Neural progenitor cell (in vitro differentiated cells): ENCODE data around the gene CHKB.

Source experiments
- EZH2 ChIP-seq: fragments of 200-600 bp; sonication (generic); IDR thresholded peaks from 2 replicates; pipeline ENCODE4 v1.6.1; 2017; ENCODE audit warnings: antibody characterized with exemption, mild to moderate bottlenecking, moderate library complexity
- EZH2phosphoT487 ChIP-seq: fragments of 200-600 bp; sonication (generic); IDR thresholded peaks from 2 replicates; pipeline ENCODE4 v1.6.1; 2017; ENCODE audit warnings: antibody characterized with exemption
- TF ChIP-seq, protein P1 (sequence below): fragments of 200-600 bp; sonication (generic); IDR thresholded peaks from 2 replicates; pipeline ENCODE4 v1.5.1; 2017; ENCODE audit warnings: antibody characterized with exemption, mild to moderate bottlenecking

DNA sequence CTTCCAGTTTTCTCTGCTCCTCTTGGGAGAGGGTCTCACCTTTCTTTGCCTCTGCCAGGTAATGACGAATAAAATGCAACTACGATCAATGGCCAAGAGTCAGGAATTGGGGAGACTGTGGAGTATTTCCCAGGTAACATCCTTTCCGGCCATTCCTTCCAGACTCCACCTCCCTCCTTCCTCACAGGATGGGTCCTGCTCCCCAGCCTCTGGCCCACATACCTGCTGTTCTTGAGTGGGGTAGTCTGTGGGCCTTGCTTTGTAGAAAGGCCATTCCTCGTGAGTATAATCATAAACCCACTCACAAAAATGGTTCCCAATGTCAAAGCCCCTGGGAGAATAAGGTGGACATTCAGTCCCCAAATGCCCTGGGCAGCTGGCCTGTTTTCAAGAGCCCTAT lies 2.9 kb downstream of the CHKB start:
- TF ChIP-seq, protein P1, sequence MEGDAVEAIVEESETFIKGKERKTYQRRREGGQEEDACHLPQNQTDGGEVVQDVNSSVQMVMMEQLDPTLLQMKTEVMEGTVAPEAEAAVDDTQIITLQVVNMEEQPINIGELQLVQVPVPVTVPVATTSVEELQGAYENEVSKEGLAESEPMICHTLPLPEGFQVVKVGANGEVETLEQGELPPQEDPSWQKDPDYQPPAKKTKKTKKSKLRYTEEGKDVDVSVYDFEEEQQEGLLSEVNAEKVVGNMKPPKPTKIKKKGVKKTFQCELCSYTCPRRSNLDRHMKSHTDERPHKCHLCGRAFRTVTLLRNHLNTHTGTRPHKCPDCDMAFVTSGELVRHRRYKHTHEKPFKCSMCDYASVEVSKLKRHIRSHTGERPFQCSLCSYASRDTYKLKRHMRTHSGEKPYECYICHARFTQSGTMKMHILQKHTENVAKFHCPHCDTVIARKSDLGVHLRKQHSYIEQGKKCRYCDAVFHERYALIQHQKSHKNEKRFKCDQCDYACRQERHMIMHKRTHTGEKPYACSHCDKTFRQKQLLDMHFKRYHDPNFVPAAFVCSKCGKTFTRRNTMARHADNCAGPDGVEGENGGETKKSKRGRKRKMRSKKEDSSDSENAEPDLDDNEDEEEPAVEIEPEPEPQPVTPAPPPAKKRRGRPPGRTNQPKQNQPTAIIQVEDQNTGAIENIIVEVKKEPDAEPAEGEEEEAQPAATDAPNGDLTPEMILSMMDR: no peak
- no peak for TF ChIP-seq EZH2phosphoT487
- no peak for TF ChIP-seq EZH2
